GM12865 (cell line): ENCODE data around the gene KDELR1.
A peak's percentile ranks its signal among the peaks of the same experiment; 100 is the strongest.

ENCODE experiments used
- DNase-seq: peaks from one replicate; pipeline ENCODE4 v3.0.0; 2010; ENCODE audit warnings: low read depth
- H3K4me3 ChIP-seq: 2 replicates; pipeline ENCODE4 v1.5.1; 2011; ENCODE audit warnings: mild to moderate bottlenecking, low read depth, low read length, control low read depth
- CTCF ChIP-seq: IDR thresholded peaks from 2 replicates; pipeline ENCODE4 v1.5.1; 2011; ENCODE audit warnings: low read length, control low read depth, low read depth, inconsistent platforms; ENCODE audit not compliant: insufficient read depth; ENCODE audit errors: missing control alignments

Gene KDELR1

GRCh38 chr19:48355365-48355954 lies 35.9 kb downstream of the KDELR1 start:
- no peak for DNase-seq
- H3K4me3 ChIP-seq = no peak overlapping the region

GRCh38 chr19:48354332-48354992 lies 36.9 kb downstream of the KDELR1 start:
- no peak for TF ChIP-seq CTCF
- no peak overlapping the region for H3K4me3 ChIP-seq
- no peak for DNase-seq

More at GRCh38 chr19:48355365-48355954, 35.9 kb downstream of the KDELR1 start:
- no peak for TF ChIP-seq CTCF

GRCh38 chr19:48353677-48354076 lies 37.7 kb downstream of the KDELR1 start:
- DNase-seq = no peak
- no peak for TF ChIP-seq CTCF
- no peak overlapping the region for H3K4me3 ChIP-seq

GRCh38 chr19:48351341-48351752 lies 40.0 kb downstream of the KDELR1 start:
- peak; percentile 80 for DNase-seq
- TF ChIP-seq CTCF = peak; percentile 88
- H3K4me3 ChIP-seq = no peak overlapping the region

GRCh38 chr19:48350856-48351255 lies 40.5 kb downstream of the KDELR1 start:
- no peak for TF ChIP-seq CTCF
- no peak overlapping the region for H3K4me3 ChIP-seq
- no peak for DNase-seq

GRCh38 chr19:48348737-48349136 lies 42.6 kb downstream of the KDELR1 start:
- H3K4me3 ChIP-seq = no peak overlapping the region
- no peak for TF ChIP-seq CTCF
- no peak for DNase-seq

GRCh38 chr19:48348045-48348444 lies 43.3 kb downstream of the KDELR1 start:
- no peak overlapping the region for H3K4me3 ChIP-seq
- no peak for TF ChIP-seq CTCF
- DNase-seq = no peak
